GM21367 (cell line): ENCODE measurements around the gene GRHL1.

ENCODE experiments used
- ATAC-seq: cut with Tn5 transposase; IDR thresholded peaks from one replicate; pipeline ENCODE4 v1.9.1; 2021; ENCODE audit not compliant: unreplicated experiment

The GRHL1 gene

DNA sequence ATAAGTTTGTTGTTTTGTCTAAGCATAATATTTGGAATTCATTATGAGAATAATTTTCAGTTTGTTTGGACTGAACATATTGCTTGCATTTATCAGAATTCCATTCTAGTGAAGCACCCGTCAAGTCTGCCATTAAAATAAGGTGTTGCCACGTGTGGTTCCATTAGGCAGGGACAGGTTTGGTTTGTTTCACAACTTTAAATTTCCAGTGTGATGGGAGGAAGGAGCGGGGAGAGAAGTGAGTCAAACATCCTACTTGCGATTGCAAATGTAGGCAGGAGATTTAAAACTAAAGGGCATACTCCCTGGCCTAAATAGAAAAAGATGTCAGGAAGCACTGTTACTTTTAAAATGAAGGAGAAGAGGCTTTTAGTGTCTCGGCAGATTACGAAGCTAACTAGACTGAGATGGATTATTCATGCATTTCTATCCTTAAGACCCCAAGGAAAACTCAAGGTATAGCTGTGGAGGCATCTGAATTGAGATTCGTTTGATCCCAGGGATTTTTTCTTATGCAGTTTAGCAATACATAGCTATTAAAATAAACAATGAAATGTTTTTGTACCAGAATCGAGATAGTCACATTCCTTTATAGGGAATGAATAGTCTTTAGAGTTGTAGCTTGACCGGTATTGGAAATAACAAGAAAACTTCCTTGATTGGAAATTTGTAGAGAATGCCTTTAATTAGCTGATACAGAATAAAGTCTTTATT lies 19.8 kb downstream of the GRHL1 start:
- no peak for ATAC-seq

DNA sequence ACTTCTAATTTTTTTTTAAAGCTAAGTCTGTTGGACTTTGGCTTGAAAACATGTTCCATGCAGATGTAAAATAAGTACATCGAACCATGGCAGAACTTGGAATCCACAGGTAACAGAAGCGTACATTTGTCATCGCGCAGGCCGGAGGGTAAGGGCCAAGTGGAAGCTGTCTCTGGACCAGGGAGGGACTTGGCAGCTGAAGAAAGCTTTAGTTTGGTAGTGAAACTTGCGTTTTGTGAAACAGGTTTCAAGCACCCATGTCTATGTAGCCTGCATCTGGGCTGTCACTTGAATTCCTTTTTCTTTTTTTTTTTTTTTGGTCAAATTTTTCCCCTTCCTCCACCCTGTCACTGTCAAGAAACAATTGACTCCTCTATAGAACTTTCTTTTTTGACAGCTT lies 20.4 kb downstream of the GRHL1 start:
- no peak for ATAC-seq

DNA sequence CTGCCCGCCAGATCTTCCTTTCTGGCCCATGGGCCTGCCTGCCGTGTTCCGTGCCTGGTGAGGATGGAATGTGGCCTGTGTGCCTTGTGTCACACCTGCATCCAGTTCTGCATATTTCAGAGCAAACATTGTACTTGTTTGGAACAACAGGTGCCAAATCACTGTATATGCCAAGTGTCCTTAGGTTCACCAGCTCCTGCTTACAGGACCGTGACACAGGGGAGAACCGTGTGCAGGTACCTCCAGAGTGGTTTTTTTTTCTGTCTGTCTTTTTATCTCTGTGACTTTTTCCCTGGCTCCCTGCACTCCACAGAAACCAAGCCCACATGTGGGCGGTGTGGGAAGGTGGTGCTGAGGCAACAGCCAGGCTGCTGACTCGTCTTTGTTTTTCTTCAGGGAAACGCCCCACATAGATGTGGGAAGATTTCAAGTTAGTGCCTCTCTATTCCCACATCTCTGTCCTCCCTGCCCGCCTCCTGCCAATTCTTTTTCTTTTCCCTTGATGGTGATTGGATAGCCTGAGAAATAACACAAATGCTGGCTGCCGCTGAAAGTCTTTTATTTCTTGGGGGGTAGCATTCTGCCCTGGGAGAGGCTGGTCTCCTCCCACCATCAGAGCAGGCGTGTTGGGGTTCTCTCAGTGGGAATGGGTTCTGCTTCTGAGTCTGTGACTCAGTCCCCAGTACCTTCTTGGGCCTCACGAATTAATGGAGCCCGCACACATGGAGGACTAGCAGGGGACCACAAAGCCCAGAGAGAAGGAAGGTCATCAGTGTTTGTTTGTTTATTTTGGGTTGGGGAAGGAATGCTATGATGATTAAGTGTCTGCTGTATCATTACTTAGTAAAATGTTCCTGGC lies 21.4 kb downstream of the GRHL1 start:
- no peak for ATAC-seq

DNA sequence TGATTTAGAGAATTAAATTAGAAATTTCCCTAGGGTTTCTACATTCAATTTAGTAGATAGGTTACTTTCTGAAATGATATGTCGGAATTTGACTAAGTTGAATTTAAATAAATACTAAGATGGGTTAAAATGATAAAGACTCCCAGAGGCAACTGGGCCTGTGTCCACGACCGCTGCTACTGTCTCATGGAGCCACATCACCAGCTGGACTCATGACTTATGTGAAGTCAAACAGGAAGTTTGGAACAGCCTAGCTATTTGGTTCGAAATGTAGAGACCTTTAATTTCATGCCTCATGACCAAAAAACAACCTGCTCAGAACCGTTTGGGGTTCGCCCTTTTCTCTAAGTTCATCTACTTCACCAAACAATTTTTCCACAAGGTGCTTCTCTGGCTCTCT lies 22.2 kb downstream of the GRHL1 start:
- ATAC-seq, result no peak

DNA sequence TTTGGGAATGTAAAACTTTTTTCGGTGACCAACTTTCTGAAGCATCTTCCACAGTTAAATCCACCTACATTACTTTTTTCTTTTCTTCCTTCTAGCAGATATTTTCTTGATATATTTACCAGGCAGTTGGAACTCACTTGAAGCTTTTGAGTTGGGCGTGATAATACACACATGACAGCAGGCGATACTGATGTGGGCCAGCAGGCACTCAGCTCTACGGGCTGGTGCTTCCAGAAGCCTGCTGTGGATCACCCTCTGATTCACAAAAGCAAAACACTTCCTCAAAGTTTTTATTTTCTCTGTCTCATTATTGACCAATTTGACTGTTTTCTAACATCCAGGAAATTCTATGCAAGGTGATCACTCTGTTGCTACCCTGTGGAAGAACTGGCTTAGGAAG lies 22.9 kb downstream of the GRHL1 start:
- no peak for ATAC-seq

DNA sequence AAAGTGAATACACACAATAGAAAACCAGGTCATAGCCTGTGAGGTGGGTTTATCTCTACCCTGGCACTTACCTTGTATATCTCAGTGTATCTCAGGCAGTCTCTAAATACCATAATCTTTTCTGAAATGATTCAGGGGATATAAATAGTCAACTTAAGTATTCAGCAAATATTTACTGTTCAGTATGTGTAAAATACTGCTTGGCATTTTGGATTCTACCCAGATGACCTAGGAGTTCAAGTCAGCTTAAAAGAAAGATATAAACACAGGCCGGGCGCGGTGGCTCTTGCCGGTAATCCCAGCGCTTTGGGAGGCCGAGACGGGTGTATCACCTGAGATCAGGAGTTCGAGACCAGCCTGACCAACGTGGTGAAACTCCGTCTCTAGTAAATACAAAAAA lies 23.8 kb downstream of the GRHL1 start:
- ATAC-seq, result no peak

DNA sequence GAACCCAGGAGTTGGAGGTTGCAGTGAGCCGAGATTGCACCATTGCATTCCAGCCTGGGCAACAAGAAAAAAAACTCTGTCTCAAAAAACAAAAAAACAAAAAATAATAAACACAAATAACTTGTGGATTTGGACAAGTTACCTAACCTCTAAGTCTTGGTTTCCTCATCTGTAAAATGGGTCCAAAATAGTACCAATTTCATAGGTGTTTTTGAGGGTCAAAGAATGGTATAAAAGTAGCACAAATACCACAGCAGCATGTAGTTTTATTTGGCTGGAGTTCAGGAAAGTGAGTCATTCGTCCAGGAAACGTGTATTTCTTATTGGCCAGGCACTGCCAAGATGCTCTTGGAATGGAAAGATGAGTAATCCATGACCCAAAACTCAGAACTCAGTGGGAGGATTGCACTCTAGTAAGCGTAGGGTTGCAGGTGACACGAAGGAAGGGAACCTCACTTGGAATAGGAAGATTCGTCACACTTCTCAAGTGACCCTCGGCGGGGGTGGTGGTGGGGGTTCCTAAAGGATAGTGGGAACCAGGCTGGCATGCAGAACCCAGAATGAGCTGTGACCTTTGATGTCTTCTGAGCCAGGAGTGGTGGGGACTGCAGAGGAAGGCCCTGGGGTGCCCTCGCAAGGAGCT lies 24.4 kb downstream of the GRHL1 start:
- no peak for ATAC-seq

DNA sequence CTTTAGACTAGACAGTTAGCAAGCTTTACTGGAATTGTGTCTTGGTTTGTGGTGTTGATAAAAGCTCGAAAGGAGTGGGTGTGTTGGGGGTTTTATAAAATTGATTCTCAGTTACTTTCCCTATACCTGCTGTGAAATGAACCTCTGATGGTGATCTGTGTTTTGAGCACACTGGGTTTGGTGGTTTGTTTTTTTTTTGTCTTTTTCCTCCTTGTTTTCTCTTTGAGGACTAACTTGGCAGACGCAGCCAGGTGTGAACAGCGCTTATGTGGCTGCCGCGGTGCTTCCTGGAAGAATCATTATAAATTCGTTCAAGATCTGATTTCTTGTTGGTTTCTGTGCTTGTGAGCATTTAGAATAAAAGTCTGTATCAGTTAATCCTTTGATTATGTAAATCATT lies 28.5 kb downstream of the GRHL1 start:
- no peak for ATAC-seq

DNA sequence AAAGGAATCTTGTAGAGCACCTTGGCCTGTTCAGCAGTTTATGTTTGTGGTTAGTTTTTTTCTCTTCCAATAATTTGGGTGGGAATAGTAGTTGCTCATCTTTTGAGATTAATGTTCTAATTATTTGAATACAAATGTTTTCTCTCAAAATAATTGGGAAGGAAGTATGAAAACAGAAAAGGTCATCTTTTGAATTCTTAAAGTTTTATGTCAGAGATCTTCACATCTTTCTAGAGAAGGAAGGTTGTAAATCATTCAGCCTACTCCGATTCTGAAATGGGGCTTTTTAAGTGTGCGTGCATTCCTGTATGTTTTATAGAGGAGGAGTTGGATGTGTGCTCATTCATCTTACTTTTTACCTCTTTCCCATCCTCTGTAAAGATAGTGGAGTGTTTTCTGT lies 29.0 kb downstream of the GRHL1 start:
- no peak for ATAC-seq

DNA sequence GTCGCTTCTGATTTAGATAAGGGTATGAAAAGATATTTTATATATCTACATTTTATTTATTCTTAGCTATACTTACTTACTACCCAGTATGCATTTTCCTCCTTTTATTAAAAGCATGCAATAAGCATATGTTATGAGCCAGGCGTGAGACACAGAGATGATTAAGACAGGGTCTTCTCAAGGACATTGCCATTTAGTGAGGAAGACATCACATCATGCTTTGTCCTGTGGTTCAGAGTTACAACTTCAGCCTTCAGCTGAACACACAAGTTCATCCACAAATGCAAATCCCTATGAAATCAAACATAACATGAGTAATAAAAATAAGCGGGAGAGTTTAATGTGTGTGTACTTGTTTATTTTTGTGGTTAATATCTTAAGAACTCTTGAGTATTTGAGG lies 30.2 kb downstream of the GRHL1 start:
- no peak for ATAC-seq

DNA sequence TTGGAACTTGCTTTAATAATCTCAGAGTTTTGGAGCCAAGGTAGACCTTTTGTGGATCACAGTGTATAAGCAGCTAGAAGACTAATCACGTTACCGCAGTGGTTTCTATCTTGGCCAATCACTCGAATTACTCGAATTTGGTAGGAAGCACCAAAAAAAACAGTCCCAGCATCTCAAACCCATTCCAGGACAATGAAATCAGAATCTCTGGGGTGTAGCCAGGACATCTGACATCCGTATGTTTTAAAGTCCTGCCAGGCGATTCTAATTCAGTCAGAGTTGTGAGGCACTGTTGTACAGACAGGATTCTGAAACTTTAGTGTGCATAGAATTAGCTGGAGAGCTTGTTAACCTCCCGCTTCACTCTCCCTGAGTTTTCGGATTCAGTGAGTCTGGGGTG lies 30.8 kb downstream of the GRHL1 start:
- ATAC-seq, result no peak

DNA sequence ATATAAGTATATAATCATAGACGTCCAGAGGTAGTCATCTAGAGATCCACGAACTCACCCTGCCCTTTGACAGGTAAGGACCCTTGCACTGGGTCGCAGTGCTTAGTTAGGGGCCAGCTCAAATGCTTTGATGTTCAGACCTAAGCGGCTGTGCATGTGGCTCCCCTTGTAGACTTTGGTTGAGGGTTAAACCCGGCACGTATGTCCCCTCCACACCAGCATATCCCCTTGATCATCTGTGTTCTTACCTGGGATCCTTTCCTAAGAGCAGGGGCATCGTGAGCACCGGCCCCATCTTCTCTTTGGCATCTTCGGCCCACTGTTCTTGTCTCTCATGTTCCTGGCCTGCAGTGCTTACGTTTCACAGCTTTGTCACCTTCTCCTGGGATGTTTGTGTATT lies 31.4 kb downstream of the GRHL1 start:
- no peak for ATAC-seq

DNA sequence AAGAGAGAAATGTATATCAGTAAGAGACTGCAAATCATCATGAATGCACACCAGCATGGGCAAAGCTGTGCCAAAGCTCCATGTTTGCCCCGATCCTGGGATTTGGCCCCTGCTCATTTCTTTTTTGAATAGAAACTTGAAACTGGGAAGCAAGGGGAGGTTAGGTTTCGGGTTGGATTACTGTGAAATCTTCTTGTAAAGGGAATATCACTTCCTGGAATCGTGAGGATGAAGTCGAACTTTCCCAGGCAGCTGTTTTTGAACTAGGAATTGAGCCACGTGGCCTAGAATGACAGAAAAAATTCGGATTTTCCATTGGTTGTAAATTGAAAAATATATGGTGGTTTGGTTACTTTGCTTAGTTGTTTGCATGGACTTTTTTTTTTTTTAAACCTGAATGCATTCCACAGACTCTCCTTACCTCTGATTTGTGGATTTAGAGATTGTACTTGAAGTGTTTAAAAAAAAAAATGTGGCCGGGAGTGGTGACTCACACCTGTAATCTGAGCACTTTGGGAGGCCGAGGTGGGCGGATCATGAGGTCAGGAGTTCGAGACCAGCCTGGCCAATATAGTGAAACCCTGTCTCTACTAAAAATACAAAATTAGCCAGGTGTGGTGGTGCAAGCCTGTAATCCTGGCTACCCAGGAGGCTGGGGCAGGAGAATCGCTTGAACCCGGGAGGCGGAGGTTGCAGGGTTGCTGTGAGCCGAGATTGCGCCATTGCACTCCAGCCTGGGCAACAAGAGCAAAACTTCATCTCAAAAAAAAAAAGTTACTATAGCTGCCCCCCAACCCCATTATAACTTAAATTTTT lies 32.1 kb downstream of the GRHL1 start:
- no peak for ATAC-seq

DNA sequence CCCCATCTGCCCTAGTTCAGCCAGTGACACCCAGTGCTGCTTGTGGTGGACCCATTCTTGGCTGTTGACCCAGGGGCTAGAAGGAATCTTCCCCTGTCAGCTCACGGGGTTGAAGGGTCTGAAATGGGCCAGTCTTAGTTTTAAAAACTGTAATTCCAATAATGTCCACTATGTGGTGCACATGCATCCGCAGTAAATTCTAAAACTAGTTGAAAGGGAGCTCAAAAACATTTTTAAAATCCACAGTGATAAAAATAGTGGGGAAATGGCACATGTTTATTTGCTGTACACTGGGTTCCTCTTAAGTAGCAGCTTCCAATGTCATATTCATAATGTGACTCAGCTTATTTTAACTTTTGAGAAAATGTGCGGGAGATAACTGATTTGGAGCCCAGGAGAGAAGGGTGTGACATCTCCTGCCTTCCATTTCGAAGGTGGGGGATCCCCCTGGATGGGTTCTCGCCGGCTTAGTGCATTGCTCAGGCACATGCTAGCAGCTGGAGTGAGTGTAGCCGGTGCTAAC lies 32.8 kb downstream of the GRHL1 start:
- no peak for ATAC-seq

DNA sequence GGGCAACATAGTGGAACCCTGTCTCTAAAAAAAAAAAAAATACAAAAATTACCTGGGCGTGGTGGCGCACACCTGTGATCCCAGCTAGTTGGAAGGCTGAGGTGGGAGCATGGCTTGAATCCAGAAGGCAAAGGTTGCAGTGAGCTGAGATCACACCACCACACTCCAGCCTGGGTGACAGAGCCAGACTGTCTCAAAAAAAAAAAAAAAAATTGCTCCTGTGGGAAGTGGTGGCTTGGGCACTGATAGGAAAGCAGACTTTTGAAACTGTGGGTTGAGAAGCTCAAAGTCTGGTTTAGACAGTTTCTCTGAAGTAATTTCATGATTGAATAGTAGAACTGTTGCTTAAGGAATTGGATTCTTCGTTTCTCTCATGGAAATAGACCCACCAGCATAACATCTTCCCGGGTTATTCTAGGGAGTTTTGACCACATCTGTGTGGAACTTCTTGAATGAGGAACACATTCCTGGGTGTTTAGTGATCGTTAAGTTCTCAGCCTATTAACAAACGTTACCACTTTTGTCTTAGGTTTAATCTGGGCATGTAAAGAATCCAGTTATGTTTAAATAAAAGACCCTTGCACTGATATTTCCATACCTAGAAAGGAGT lies 33.5 kb downstream of the GRHL1 start:
- ATAC-seq, result no peak

DNA sequence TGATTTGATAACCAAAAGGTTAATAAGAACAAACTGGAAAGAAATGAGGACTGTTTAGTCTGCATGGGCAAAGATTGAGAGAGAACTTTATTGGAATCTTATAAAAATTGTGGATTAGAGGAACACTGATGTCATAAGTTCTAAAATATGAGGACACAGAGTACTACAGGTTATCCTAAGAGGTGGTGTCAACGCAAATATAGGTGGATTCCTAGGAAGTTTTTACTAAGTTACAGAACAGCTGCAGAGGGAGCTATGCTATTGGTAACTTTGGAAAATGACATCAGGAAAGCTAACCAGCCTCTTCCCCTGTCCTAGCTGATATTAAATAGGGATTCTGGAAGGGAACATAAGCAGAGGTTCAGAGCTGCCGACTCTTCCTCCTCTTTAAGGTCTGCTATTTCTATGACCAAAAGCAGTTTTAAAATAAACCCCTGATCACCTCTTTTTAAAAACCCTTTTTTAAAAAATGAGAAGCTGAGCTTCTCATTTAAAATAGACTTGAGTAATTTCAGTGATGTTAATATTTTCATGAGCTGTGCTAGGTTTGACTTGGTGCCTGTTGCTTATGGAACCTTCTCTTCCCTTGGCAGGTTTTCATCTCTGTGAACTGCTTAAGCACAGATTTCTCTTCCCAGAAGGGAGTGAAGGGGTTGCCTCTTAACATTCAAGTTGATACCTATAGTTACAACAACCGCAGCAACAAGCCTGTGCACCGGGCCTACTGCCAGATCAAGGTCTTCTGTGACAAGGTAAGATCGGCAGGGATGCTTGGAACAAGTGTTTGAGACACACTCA lies 34.2 kb downstream of the GRHL1 start:
- no peak for ATAC-seq

DNA sequence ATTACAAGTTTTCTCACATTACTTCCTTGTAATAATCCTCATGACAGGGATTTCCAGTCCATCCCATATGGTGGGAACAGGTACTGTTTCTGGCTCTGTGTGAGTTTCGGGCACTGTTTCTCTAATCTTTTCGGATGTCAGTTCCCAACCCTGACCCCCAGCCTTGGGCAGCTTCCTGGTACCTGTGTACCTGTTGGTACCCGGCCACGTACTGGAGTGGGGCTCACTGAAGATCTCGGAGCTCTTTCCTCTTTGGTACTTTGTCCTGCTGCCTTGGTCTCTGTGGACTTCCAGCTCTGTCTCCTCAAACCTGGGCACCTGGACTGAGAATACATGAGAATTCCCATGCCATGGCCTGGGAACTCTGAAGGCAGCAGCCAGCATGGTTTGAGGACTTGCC lies 36.8 kb downstream of the GRHL1 start:
- ATAC-seq, result no peak

DNA sequence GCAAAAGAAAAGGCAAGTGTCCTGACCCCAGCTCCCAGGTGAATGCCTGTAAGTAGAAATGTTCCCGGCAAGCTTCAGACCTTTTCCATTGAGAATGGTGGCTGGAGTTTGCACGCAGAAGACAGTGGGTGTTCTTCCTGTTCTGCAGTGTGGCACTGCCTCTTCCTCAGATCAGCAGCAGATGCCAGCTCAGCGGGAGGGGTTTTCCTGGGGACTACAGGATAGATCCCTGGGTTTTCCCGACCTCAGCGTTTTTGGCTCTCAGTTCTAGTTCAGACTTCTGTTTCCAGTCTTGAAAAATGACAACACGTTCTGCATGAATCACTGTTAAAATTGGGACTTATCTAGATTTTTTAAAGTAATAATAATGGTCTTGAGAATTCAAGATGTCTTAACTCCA lies 39.2 kb downstream of the GRHL1 start:
- ATAC-seq, result no peak

DNA sequence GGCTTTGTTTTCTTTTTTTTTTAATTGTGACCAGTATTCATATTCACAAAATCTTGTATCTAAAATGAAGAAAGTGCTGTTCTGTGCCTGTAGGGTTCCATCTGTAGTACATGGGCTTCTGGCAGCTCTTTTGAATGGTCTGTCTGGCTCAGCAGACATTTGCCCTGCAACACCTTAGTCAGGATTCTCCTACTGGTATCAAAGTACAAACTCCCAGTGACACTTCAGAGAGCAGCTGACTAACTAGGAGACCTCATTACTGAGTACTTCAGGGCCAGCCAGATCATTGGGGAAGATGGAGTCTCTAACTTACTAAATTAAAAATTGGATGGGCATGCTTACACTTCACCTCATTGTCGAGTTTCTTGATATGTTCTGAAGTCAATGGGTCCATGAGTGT lies 39.7 kb downstream of the GRHL1 start:
- ATAC-seq, result no peak

DNA sequence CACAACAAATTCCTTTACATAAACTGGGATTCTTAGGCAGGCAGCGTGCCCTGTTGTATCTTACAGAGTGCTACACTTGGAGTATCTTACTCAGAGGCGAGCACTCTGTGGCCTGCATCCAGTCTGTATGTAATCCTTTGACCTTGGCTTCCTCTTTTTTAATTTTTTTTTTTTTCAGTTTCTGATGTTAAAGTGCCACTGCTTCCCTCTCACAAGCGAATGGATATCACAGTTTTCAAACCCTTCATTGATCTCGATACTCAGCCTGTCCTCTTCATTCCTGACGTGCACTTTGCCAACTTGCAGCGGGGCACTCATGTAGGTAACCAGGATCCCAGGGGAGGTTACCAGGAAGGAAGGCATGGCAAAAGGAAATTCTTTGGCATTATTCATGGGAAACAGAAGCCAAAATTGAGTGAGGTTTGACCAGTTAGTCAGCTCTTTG lies 40.4 kb downstream of the GRHL1 start:
- no peak for ATAC-seq
